ENCODE data around the gene ZFHX2.

DNA sequence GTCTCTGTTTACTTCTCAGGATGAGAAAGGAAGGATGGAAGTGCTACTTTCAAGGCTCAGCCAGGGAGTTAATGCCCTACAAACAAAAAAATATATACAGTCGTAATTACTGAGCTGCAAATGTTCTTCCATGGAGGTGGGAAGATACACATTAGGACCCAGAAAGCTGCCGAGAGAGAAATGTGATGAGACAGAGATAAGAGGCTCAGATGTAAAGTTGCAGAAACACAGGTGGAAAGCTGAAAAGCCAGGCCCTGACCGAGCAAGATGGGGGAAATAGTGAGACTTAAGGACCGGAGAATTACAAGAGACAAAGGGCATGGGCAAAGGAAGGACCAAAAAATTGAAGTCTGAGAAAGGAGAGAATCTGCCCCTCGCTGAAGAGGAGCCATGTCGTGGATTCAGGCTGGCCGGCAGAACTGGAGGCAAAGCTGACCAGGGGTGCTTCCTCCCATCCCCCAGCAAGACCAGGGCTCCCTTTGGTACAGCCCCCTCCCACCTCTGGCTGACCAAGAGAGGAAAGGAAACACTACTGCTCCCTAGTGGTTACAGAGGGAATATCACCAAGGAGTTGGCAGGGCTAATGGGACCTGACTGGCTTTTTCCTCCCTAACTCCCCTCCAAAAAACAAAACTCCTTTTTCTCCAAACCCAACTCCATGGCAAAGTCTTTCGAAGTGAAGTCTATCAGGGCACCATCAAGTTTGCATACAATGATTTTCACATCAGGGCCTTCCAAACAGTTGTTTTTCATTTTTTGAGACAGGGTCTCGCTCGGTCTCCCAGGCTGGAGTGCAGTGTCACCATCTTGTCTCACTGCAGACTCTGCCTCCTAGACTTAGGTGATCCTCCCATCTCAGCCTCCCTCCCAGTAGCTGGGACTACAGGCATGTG is 12.1 kb downstream of the ZFHX2 start:
- no peak for TF ChIP-seq POLR2AphosphoS5 (IDR thresholded peaks at IDR 0.05; ENCODE audit: low read depth, low read length)
- no peak for TF ChIP-seq TAF1 (IDR thresholded peaks at IDR 0.05; ENCODE audit: borderline replicate concordance, insufficient read depth, low read length)
- TF ChIP-seq SIN3A (IDR thresholded peaks at IDR 0.05; ENCODE audit: borderline replicate concordance, insufficient read depth, low read length) = no peak
